Adrenal gland (tissue), 12 donors: ENCODE results near the gene PGR. TPM values are rescaled to one million over a fixed set of nuclear protein-coding genes. Genes with fewer than 3 reads are reported as not detected.

ENCODE experiments used
- DNase-seq, 7 donors: peaks; one replicate each; pipeline ENCODE4 v3.0.0-alpha.2; 2019 to 2020
- H3K27ac ChIP-seq, 5 donors: fragments of 200-600 bp; sonication (generic) in 4 of 5; 1 replicate in 3 of 5; 2 replicates in 2 of 5; pipeline versions ENCODE4 v1.5.1 to v1.8.0; 2016 to 2020; ENCODE audit warnings: mild to moderate bottlenecking in 1 of 5
- H3K27me3 ChIP-seq: fragments of 200-600 bp; 2 replicates; pipeline ENCODE4 v1.8.0; 2021
- H3K36me3 ChIP-seq, 2 donors: fragments of 200-600 bp; replicated peaks in 1 of 2; 1 replicate in 1 of 2; 2 replicates in 1 of 2; pipeline versions ENCODE4 v1.5.1 to v1.8.0; 2018 to 2022
- H3K4me1 ChIP-seq, 2 donors: fragments of 200-600 bp; replicated peaks in 1 of 2; 1 replicate in 1 of 2; 2 replicates in 1 of 2; pipeline versions ENCODE4 v1.5.1 to v1.8.0; 2018 to 2021
- H3K4me3 ChIP-seq, 4 donors: fragments of 200-600 bp; sonication (generic) in 3 of 4; one replicate each; pipeline ENCODE4 v1.5.1; 2016 to 2018
- H3K9me3 ChIP-seq, 3 donors: fragments of 200-600 bp; sonication (generic) in 1 of 3; replicated peaks in 1 of 3; 1 replicate in 2 of 3; 2 replicates in 1 of 3; pipeline versions ENCODE4 v1.5.1 to v1.8.0; 2016 to 2021
- POLR2A ChIP-seq, 2 donors: fragments of 450-650 bp; IDR thresholded peaks; one replicate each; pipeline ENCODE4 v1.6.1; 2017; ENCODE audit warnings: antibody characterized with exemption in 2 of 2, mild to moderate bottlenecking in 2 of 2, moderate library complexity in 1 of 2
- WGBS, 4 donors: extraction: QIAGEN DNeasy Blood & Tissue Kit in 2 of 4; methylation state at CpG; one replicate each; pipeline versions ENCODE4 v1.1.5 to v1.1.7; 2013 to 2017; 5-methylcytosine and 5-hydroxymethylcytosine counted together
- intact Hi-C, 2 donors: fragments of 100-400 bp; cut with DNase I; formaldehyde crosslinking; loops; one replicate each; pipeline versions ENCODE4 v1.14.1 to v1.15.0; 2022 to 2023
- polyA plus RNA-seq, 3 donors: library from polyadenylated mRNA; stranded (reverse); fragments of 200-250 nt in 2 of 3; fragments of 350-450 nt in 1 of 3; fragmentation: Illumina TruSeq in 1 of 3; extraction: RNeasy Lipid Tissue Mini Kit (QIAGEN cat#74804) in 1 of 3; gene quantifications; one replicate each; pipeline ENCODE4 v1.2.3, GENCODE V29; 2013 to 2014
- total RNA-seq, 9 donors: library from RNA; depleted of rRNA in 4 of 9; stranded (reverse); fragments of >200 nt in 4 of 9; fragments of 120-200 nt in 1 of 9; fragmentation: NEBNext Ultra II Directional in 1 of 9; extraction: Animal tissue kit (Norgen Biotek cat#: 25700) in 1 of 9; gene quantifications; one replicate each; pipeline versions ENCODE4 v1.1.0 to v1.2.4, GENCODE V29; 2013 to 2023
- TF ChIP-seq, protein P1 (sequence below), 6 experiments: fragments of 450-650 bp in 4 of 6; fragments of 200-600 bp in 2 of 6; sonication (generic) in 1 of 6; IDR thresholded peaks; 1 replicate in 5 of 6; 2 replicates in 1 of 6; pipeline versions ENCODE4 v1.5.1 to v1.8.0; 2016 to 2021; ENCODE audit warnings: antibody characterized with exemption in 6 of 6, mild to moderate bottlenecking in 2 of 6, moderate library complexity in 1 of 6
- donor health status: healthy with polysubstance abuse.
- donor health status: Bipolar disorder and iron deficiency.
- donor health status: DM: yes; HTN: yes; CAD: no.
- donor health status: DM: no; HTN: no; CAD: no.
- donor health status: DM: no; HTN: no; CAD: no.
- donor health status: DM: yes; HTN: yes; CAD: no.

The PGR gene
- total and polyA plus RNA-seq, 12 donors: 0.24 to 17.3 (median 3.3) TPM

GRCh38 chr11:100981196-100981824 lies 148.3 kb downstream of the PGR start:
- H3K36me3 ChIP-seq: peaks cover 0 to 7% of the 10 kb centered on the region in 2 donors
- peak in 5 of 7 donors; percentile 17 to 34 (median 20) for DNase-seq
- intact Hi-C loops: no loop called here
- no peaks in the 10 kb centered on the region for H3K27me3 ChIP-seq
- H3K27ac ChIP-seq: peak overlapping the region in 1 of 5 donors; percentile 26
- no peaks in the 10 kb centered on the region for H3K9me3 ChIP-seq
- no peaks in the 10 kb centered on the region for H3K4me1 ChIP-seq
- no peak overlapping the region for H3K4me3 ChIP-seq
- TF ChIP-seq POLR2A (IDR thresholded peaks at IDR 0.05): no peak
- TF ChIP-seq, protein P1, sequence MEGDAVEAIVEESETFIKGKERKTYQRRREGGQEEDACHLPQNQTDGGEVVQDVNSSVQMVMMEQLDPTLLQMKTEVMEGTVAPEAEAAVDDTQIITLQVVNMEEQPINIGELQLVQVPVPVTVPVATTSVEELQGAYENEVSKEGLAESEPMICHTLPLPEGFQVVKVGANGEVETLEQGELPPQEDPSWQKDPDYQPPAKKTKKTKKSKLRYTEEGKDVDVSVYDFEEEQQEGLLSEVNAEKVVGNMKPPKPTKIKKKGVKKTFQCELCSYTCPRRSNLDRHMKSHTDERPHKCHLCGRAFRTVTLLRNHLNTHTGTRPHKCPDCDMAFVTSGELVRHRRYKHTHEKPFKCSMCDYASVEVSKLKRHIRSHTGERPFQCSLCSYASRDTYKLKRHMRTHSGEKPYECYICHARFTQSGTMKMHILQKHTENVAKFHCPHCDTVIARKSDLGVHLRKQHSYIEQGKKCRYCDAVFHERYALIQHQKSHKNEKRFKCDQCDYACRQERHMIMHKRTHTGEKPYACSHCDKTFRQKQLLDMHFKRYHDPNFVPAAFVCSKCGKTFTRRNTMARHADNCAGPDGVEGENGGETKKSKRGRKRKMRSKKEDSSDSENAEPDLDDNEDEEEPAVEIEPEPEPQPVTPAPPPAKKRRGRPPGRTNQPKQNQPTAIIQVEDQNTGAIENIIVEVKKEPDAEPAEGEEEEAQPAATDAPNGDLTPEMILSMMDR (IDR thresholded peaks at IDR 0.05): no peak
- WGBS, 4 donors: 21 to 49% (median 38%) methylated on average over 1 of the region's 1 CpG

GRCh38 chr11:100980156-100980555 lies 149.5 kb downstream of the PGR start:
- Histone ChIP-seq H3K36me3 (peaks cover 0 to 7% of the 10 kb centered on the region in 2 donors), H3K9me3 (no peaks in the 10 kb centered on the region), H3K4me3 (no peak overlapping the region), H3K4me1 (no peaks in the 10 kb centered on the region), H3K27ac (no peak overlapping the region), H3K27me3 (no peaks in the 10 kb centered on the region)
- WGBS, 4 donors: 39 to 46% (median 43%) methylated on average over 3 of the region's 3 CpGs
- TF ChIP-seq, protein P1 (IDR thresholded peaks at IDR 0.05): peak; percentile 26 to 48 (median 39)
- no peak for TF ChIP-seq POLR2A (IDR thresholded peaks at IDR 0.05)
- no peak for DNase-seq
- intact Hi-C loops: no loop called here
